Smooth muscle cell of the brain vasculature (primary cell): ENCODE results near the gene CTDSPL.

Source experiments
- DNase-seq: peaks from one replicate; pipeline ENCODE4 v3.0.0-alpha.2; 2012; ENCODE audit warnings: low read depth, low spot score

Gene CTDSPL

DNA sequence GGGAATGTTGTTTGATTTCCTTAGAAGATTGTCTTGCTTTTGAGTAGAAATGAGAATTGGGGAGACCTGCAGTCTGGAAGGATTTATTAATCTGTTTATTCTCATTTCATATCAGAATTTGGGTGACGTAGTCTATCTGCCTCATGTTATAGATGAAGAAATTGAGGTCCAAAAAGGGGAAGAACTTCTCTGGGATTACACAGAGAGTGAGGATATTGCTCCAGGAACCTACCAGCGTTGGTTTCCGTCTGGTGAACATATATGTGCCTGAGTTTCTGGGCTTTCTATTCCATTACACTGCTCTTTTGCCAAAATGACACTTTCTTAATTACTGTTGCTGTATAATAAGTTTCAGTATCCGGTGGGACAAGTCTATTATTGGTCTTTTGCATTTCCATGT lies 51.8 kb downstream of the CTDSPL start:
- no peak for DNase-seq

DNA sequence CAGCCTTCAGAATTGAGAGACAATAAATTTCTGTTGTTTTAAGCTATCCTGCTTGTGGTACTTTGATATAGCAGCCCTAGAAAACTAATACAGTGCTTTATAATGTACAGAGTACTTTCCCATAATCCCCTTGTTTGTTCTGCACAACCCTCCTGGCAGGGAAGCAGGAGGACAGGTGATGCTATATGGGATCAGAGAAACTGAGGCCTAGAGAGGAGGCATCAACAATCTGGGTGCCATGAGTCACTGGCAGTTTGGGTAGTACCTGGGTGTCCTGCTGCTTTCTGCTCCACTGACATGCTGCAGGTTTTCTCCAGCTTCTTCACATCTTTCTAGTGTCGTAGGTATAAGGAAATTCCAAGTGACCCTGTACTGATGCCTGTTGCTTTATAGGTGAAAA lies 55.0 kb downstream of the CTDSPL start:
- no peak for DNase-seq

DNA sequence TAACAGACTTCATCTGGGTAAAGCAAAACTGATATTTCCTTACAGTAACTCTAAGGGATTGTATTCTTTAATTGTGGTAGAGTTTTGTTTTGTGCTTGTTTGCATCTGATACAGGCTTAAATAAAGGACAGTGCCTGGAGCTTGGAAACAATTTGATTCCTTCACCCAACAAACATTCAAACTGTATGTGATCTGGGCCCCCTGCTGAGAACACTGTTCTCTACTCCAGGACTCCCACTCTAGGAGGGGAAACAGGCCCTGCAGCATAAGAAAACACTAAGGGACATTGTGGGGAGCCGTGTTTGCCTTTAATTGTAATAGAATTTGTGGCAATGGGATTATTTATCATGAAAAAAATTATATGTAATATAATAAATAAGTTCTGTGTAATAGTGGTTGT lies 56.9 kb downstream of the CTDSPL start:
- no peak for DNase-seq

DNA sequence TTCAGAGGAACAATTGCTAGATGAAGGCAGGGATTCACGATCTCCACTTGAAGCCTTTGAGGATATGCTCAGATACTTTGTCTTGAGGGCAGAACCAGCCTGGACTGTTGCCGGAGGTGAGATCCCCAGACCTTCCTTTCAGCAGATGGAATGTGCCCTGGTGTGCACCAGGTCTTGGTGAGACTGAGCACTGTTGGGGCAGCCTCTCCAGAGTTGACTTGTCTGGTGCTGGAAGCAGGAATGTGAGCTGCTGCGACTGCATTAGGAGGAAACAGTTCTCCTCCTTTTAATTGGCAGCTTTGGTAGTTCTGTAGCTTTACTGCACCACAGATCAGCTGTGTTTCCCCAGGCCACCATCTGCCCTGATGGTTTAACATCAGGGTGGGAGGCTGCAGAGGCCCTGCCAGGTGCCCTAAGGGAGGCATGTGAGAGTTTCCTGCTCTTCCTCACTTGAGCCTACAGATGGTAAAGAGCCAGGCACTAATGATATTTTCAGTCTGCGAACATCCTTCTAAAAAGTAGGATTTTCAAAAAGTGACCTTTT lies 58.5 kb downstream of the CTDSPL start:
- no peak for DNase-seq

DNA sequence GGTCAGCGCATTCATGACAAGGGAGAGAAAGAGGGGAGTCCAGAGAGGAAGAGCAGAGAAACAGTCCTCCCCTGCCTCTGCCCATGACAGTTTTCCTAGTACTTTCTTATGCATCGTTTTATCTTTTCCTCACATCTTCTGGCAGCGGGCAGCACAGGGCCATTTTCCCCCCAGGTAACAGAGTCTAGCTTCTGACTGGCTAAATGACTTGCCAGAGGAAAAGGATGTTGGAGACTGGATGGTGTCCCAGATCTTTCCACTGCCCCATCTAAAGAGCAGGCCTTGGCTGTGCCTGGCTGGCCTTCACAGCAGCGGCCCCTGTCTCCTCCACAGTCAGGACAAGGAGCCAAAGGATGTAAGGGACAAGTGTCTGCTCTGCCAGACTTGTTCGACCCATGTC lies 59.3 kb downstream of the CTDSPL start:
- DNase-seq: no peak

DNA sequence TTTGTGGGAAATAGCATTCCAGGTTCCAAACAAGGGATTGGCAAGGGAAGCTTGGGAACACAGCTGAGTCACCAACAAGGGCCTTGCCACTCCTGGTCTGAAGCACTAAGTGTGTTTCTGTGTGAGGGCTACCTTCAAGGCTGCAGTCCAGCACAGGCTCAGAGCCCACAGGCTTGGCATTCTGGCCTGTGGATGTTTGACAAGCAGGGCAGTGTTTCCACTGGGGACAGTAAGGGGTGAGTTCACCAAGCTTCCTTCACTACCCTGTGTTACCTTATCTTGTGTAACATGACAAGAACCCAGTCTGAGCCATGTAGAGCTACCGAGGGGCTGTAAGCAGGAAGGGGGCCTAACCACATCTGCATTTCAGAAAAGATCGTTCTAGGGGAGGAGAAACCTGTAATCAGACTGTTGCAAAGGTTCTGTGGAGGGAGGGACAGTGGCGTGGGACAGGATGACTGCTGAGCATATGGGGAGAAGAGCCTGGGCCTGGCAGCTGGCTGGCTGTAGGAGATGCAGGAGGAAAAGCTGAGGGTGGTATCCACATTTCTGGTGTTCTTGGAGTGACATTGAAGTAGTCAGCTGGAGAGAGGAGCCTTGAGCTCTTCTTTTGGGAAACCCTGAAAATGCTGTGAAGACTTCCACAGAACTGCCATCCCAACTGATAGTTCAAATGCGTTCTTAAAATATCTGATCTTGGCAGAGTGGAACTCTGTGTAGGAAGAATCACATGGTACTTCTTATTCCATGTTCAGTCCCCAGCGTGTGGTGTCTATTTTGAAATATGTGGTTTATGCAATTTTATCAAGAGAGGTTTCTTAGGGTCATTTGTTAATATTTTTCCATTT lies 61.3 kb downstream of the CTDSPL start:
- no peak for DNase-seq

DNA sequence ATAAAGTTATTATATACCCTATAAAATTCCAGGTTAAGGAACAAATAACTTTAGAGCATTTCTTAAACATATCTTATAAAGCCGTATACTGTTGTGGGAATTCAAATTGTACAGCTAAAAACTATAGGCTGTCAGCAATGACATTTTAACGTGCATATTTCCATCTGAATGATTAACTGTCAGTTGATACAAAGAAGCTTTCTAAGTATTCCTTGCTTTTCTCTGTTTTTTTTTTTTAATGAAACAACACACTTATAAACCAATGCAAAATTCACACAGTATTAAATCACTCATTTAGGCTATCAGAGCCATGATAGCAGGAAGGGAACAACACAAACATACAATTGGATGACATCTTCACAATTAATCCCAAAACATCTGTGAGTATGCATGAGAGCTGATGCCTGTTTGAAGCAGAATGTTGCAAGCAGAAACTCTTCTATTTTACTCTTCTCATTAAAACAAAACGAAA lies 61.9 kb downstream of the CTDSPL start:
- no peak for DNase-seq

DNA sequence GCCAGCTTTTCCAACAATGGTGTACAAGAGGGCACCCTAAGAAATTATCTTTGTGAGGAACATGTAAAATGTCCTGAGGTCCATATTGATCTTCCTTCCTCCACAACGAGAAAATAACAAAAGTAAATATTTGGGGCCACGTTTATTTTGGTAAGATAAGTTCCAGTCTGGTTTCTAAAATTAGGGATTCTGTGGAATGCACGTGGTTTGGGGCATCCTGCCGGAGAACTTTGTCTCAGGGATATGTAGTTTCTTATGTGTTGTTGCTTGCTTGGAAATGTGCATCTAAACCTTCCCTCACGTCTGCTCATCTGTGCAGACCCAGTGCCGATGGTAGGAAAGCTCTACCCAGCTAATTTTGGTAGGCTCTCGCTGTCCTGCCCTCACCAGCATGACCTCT lies 62.8 kb downstream of the CTDSPL start:
- DNase-seq: no peak

DNA sequence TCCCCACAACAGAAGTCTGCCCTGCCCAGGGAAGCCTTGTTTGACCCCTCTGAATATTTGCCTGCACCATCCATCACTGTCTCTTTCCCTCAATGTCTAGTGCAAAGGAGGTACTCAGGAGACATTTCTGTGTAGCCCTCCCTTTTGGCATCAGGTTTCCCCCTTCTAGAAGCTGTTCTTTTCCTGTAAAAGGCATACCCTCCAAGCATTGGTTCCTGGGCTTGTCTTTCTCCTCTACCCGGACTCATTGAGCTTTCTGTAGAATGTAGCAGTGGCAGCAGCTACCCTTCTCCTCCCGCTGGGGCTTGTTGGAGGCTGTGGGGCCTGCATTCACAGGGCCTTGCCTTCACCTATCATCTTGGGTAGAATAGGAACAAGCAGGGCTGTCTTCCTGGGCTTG lies 63.5 kb downstream of the CTDSPL start:
- no peak for DNase-seq

DNA sequence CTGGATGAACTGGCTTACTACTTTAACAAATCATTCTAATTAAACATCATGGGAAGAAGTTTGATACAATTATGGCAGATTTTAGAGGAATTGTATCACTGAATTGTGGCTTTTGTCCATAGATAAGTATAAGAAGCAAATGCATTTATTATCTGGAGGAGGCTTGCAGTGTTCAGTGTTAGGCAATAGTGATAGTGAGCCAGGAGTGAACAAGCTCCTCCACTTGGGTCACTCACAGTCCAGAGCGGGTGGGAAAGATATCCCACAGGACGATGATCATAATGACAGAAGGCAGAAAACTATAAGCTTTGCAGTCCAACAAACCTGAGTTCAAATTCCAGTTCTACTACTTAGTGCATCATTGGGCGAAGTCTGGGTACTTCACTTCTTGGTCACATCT lies 64.9 kb downstream of the CTDSPL start:
- no peak for DNase-seq

DNA sequence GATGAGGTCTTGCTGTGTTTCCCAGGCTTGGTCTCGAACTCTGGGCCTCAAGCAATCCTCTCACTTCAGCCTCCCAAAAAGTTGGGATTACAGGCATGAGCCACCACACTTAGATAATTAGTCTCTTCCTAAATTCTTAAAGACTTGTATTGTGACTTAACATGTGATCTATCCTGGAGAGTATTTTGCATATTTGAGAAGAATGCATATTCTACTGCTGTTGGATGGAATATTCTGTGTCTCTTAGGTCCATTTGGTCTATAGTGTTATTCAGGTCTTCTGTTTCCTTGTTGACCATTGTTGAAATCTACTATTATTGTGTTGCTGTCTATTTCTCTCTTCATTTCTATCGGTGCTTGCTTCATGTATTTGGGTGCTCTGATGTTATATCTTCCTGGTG lies 68.8 kb downstream of the CTDSPL start:
- DNase-seq: no peak

DNA sequence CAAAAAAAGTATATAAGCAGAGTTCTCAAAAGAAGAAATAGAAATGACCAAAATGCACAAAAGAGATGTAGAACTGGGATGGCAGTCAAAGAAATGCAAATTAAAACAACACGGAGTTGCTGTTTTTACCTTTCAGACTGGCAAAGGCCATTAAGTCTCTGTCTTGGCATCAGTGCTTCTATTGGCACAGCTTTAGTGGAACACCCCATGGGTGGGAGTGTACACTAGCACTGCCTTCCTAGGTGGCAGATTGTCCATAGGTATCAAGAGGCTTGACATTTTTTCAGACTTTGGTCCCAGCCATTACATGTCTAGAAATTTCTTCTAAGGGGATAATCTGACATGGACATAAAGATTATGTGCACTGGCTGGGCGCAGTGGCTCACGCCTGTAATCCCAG lies 70.8 kb downstream of the CTDSPL start:
- DNase-seq: no peak

DNA sequence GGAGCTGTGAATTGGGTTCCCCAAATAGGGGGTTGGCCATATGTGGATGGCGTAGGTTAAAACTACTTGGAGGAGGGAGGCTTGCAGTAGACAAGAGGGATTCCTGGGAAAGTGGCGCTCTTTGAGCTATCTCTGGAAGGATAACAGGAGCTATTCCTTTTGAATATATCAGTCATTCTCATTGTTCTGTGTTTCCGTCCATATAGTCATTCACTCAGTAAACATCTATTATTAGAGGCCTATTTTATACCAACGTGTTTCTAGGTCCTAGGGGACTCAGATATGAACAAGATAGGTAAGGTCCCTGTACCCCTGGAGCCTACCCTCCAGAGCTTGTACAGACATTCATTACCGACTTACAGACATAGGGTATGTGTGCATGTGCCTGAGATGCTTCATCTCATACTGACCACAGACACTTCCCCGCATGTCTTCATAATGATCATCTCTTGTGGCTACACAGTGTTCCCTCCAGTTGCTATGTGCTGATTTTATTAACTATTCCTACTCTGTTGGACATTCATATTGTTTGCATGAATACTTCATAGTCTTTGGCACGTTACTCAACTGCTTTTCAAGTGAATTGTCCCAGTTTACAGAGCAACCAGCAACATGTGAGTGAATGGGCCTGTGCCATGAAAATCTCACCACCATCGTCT lies 73.1 kb downstream of the CTDSPL start:
- DNase-seq: no peak

DNA sequence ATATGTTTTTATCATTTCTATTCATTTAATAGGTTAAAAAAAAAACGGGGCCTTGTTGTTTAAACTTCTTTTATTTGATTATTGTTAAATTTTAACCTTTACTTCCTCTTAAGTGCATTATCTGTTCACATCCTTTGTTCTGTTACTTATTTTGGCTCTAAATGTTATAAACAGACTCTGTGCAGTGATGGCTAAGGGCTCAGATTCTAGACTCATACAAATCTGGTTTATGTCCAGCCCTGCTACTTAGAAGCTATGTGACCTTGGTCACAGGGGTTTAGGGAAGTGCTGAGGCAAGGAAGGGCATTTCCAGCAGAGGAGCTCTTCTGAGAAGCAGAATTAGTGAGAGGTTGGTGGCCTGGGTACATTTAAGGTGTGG lies 73.6 kb downstream of the CTDSPL start:
- no peak for DNase-seq

DNA sequence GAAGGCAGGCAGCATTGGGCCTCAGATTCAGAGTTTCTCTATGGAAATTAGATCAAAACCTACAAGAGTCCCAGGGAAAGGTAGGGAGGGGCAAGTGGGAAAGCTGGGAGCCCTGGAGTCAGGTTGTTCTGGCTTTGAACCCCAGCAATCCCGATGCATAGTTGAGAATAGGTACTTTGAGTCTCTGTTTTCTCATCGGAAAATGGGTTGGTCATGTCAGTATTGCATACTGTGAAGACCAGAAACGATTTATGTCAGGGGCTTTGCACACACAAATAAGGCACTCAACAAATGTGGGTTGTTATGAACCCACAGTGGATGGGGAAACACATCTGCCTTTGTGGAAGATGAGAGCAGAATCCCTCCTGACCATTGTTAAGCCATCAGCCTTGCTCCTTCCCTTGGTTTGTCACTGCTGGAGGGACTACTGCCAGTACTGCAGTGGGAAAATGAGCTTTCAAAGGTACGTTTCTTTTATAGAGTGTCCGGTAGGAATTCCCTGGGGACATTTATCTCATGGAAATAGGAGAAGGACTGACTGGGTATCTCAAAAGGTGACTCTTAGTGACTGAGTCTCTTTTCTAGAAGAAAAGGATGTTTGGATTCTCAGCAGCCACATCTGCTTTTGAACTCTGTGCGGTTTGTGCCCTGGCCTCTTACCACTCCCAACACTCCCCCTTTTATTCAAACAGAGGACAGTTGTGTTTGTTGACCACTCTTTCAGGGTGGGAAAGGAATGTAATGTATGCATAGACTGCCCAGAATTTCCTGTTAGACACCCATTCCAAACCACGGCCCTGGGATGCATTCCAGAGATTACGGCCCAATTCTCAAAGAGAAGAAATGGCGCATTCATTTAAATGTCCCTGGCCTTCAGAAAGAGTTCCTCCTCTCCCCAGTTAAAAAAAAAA lies 74.3 kb downstream of the CTDSPL start:
- DNase-seq: peak; percentile 57

DNA sequence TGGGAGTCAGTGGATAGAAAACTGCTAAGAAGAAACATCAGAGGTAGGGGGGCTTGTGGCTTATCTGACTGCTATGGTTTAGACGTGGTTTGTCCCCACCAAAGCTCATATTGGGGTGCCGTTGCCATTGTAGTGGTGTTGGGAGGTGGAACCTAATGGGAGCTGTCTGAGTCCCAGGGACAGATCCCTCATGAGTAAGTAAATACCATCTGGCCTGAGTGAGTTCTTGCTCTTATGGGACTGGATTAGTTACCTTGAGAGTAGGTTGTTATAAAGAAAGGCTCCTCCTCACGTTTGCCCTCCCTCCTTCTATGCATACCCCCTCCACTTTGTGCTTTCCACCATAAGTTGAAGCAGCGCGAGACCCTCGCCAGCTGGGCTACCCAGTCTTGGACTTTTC lies 75.5 kb downstream of the CTDSPL start:
- no peak for DNase-seq

DNA sequence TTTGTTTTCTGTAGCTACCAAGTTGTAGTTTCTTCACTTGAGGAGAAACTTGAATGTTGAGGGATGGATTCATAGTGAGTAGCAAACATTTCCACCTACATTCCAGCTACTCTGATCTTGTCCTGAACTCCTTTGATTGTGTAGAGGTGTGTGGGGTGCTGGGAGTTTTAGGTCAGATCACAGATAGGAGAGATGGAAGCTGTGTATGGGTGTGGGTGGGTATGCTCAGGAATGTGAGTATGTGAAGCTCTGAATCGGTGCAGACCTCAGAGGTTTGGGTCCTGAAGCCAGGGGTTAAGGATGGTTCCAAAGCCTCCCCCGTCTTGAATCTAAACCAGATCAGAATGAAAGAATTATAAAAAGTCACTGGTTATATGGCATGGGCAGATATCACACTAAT lies 76.3 kb downstream of the CTDSPL start:
- DNase-seq: no peak

DNA sequence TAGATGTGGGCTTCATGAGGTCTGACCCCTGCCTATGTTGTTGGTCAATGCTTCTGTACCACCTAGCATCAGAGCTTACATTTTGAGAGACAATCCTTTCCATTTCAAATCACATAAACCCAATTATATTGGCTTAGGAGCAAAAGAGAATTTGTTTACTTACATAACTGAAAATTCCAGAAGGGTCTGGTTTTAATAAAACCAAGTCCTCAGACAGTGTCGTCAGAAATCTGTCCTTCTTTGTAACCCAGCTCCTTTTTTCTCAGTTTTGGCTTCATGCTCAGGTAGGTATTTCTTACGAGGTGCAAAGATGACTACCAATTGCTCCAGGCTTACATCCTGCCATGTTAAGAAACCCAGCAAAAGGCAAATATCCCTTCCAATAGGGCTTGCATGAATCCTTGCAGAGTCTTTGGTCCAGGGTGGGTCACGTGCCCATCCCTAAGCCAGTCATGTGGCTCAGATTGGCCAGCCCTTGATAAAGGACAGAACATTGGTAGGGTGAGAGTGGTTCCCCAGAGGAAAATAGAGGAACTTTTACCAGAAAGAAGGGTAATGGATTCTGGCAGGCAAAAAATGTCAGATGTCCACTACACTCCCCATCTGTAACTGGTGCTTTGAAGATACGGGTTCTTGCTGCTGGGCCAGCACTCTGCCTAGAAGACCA lies 78.7 kb downstream of the CTDSPL start:
- no peak for DNase-seq

DNA sequence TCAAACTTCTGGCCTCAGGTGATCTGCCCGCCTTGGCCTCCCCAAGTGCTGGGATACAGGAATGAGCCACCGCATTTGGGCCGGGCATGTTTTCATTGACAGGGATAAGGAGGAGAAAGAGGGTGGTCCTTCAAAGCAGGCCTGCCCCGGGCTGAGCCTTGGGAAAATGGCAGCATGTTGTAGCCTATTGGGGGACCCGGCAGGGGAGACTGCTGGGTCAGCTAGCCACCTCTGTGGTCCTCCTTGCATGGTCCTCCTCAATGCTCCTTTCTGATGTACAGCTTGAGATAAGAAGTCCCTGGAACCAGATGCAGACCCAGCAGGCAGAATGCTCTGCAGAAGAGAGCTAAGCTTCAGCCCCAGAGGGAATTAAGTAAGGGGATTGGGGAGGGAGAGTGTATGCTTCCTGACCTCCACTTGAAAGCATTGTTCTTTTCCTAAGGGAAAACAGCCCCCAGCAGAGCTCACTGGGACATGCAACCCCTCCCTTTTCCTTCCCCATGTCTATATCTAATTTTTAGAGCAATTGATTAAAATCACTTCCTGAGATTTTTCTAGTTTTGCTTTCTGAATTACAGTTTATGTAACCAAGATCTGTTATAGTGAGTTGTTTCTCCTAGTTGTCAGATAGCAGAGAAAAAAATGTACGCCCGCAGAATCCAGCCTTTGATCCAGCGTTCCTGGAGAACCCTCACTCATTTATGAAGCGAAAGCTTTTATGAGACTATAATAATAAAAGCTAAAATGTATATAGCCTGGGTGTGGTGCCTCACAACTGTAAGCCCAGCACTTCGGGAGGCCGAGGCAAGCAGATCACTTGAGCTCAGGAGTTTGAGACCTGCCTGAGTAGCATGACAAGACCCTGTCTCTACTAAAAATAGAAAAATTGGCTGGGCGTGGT lies 80.2 kb downstream of the CTDSPL start:
- DNase-seq: no peak

DNA sequence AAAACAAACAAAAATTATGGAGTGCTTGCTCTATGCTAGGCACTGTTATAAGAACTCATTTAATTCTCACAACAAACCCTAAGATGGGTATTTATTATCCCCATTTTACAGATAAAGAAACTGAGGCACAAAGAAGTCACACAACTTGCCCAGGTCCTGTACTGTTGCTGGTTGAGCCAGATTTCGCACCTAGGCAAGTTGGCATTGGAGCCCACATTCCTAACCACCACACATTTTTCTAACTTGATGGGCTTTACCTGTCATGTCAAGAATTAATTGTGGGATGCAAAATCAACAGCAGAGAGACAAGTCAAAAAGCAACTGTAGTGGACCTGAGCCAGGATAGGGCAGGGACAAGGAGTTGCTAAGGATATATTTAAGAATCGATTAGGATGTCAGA lies 81.0 kb downstream of the CTDSPL start:
- no peak for DNase-seq
